ENCODE measurements around the gene TICAM2.
"Not testable (repeated sequence)": the region's sequence is repeated elsewhere in the genome, so short reads cannot be mapped to it uniquely, and the experiment has no call there.

TICAM2 gene, protein sequence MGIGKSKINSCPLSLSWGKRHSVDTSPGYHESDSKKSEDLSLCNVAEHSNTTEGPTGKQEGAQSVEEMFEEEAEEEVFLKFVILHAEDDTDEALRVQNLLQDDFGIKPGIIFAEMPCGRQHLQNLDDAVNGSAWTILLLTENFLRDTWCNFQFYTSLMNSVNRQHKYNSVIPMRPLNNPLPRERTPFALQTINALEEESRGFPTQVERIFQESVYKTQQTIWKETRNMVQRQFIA

DNA sequence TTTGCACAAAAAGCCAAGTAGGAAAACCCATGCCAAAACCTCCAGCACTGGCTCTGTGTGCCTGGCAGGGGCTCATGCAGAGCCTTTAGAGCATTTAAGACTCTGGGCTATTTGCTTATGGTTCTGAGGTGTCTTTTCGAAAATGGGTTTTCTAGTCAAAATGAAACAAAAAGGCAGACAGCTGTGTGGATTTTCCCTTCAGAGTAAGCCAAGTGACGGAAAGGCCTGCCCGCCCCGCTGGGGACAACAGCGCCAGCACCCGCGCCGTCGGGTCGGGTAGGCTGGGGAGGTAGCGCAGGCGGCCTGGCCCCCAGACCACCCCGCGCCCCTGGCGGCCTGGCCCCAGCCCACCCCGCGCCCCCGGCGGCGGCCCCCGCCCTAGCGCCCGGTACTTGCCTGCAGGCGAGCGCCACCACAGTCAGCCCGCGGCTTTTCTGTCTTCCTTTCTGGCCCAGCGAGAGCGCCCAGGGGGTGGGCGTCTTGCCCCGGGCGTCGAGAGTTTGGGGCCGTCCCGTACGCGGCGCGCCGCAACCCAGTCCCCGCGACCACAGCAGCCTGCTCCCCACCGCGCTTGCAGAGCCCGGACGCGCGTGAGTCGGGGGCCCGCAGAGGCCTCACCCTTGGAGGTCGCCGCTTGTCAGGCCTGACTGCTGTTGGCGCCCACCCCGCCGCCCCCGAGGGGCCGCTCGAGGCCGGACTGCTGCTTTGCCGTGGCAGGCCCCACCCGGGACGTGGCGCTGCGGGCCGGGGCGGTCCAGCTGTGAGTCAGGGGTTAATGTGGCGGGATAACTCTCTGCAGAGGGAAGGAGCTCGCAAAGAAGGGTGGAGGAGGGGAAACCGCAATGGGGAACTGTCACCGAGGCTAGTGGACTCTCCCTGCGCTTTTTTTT lies at the start of gene TICAM2:
TICAM2 (minus strand) TSS at position 779 of the 890 bp plus-strand sequence. CDS start 21,223 bp downstream, outside the sequence.
- peak; percentile 38 for DNase-seq (ENCODE audit: low read depth)

DNA sequence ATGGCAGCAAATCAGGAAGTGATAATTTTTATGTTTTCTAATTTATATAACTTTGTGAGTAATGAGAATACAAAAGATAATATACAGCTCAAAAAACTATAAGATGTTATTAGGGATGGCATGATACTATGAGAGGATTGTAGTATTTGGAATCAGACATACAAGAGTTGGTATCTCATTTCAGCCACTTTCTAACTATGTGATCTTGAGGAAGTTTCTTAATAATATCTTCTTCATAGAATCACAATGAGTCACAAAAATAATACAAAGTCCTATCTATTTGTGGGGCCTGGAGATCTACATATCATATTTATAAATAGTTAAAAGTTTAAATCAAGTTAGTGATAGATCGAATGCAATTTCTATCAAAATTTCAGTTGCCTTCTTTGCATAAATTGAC lies 47.3 kb upstream of the TICAM2 start:
- no peak for DNase-seq (ENCODE audit: low read depth)

DNA sequence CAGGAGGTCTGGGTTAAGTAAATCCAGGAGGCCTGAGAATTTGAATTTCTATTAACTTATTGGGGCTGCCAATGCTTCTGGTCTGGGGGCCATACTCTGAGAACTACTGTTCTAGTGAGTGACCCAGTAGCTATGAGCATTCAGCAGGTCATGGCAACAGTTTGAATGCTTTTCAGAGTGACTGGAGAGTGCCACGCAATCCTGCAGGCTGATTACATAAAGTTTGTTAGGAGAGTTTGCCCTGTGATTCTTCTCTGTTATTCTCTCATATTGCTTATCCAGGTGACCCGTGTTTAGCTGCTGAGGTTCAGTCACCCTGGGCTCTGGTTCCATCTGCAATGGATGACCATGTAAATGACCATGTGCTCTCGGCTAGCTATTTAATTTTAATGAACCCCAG lies 45.8 kb upstream of the TICAM2 start:
- no peak for DNase-seq (ENCODE audit: low read depth)

DNA sequence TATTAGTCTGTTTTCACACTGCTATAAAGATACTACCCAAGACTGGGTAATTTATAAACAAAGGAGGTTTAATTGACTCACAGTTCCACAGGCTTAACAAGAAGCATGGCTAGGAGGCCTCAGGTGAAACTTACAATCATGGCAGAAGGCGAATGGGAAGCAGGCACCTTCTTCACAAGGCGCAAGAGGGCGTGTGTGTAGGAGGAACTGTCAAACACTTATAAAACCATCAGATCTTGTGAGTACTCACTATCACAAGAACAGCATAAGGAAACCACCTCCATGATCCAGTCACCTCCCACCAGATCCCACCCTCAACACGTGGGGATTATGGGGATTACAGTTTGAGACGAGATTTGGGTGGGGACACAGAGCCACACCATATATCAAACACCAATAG lies 43.1 kb upstream of the TICAM2 start:
- not testable (repeated sequence) for DNase-seq (ENCODE audit: low read depth)

DNA sequence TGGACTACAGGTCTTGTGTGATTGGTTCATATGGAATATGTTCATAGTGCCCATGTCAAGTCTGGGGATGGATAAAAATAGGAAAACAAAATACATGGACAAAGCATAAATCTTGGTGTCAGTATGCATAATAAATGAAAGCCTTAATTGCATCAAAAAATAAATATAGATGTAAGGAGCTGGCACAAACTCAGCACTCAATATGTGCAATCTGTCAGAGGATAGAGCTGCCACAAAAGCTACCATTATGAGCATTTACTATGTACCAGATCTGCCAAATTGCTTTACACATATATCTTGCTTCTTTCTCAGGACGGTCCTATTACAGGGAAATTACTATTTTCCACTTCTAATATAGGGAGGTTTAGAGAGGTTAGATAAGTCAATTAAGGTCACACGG lies 41.8 kb upstream of the TICAM2 start:
- DNase-seq (ENCODE audit: low read depth), result no peak

DNA sequence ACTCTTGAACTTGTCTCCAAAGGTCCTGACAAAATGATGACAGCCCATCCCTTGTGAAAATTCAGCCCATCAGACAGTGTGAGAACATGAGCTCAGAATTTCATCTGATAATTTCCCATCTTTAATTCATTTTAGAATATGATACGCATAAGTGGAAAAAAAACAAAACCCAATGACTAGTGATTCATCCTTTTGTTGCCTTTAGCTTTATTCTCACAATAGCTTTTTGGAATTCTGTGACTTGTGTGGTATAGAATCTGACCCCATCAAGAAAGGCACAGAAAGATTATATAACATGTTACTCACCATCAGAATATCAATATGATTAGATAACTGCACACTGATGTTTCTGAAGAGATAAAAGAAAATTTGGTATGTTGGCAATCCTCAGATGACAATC lies 39.7 kb upstream of the TICAM2 start:
- no peak for DNase-seq (ENCODE audit: low read depth)

DNA sequence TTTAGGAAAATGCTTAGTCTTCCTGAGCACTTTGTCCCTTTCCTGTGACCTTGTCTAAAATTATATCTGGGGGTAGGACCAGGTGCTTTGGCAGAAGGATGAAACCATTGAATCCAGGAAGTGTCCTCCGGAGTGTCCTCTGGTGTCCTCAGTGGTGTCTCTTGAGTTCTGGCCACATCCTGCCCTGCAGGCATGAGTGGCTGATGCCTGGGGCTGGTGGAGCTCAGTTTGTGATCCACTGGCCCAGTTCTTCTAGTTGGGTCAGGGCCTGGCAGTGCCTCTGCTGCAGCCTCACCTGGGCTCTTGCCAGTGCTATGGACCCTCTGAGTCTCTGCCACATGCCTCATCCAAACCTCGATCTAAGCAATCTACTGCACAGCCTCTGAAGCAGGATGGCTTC lies 38.0 kb upstream of the TICAM2 start:
- no peak for DNase-seq (ENCODE audit: low read depth)

DNA sequence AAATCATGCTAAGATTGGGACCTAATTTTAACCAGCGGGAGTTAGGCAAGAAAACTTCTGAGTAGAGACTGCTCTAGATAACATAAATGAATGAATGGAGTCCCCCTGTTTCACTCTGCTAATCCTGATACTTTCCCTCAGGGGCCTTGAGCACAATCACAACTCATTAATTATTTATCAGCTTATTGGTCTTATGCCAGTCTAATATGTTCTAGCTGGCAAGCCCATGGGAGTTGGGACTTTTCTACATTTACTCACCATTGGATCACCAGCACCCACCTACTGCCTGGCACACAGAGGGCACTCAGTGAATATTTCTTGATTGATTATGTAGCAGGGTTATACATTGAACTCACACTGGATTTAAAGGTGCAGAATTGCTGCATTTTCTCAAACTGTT lies 37.1 kb upstream of the TICAM2 start:
- no peak for DNase-seq (ENCODE audit: low read depth)

DNA sequence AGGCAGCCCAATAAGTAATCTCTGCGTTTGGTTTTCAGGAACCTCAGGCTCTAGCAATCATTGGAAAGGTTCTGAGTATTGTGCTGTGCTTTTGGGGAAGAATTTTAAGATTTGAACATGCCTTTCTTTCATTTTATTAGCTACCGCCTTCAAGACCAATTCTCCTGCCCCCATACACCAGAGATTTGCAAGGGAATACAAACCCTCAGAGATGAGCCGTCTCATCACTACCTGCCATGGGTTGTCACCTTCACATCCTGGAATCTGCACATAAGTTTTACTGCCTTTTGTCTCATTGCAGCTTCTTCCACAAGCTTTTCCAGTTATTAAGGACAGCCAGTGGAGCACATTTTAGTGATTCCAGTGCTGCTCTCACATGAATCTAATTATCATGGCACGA lies 35.2 kb upstream of the TICAM2 start:
- no peak for DNase-seq (ENCODE audit: low read depth)

DNA sequence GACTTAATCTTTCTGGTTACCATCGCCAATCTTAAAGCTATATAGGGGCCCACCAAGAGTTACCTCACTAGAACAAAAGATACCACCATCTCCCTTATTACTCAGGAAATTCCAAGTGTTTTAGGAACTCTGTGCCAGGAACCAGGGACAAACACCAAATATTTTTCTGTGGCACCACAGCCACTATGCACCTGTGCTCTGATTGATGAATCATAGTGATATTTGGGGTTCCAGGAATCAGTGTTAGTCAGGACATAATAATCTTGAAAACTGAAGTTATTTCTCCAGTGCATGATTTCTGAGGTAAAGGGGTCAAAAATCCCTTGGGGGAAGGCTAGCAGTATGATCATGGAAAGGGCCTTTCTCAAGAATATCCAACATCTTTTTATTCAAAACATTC lies 33.7 kb upstream of the TICAM2 start:
- DNase-seq (ENCODE audit: low read depth), result no peak

DNA sequence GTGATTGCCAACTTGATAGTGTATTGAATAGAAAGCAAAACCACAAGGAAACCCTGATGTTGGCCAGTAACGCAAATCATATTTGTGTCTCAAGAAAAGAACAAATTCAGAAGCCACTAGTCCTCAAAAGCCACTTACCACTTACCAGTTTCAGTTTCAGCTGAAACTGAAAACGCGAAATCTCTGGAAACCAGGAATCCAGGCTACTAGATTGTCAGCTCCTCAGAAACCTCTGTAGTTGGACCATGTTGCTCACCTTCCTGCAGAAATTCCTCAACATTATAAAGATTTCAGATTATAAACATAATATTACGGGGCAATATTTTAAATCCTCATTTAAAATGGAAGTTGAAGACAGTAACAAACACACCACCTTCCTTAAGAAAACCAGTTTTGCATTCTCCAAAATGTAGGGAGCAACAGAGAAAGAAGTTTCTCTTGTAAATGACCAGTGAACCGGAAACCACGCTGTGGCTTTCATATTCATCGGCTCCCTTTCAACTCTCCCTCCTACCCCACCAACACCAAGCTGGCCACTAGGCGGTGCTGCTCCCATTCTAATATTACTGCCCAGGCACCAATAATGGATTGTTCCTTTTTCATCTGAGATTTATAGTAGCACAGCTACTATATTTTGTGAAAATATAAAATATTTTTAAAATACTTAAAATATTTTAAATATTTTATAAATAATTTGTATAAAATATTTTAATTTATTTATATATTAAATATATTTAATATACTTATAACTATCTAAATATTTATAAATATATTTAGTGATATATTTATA lies 32.3 kb upstream of the TICAM2 start:
- DNase-seq (ENCODE audit: low read depth), result peak; percentile 68

DNA sequence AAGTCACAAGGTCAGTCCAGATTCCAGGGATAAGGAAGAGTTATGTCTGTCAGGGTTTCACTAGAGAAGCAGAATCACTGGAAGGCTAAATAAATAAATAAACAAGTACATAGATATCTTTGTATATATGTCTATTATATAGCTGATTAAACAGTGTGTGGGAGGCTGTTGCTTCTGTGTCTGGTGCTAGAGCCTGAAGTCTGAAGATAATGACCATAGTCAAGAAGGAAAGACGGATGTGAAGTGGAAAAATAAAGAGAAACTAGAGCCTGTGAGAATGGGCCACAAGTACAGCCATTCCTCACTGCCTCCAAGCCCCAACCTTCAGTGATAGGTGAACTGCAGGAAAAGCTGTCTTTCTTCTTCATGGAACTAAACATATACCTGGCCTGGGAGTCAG lies 27.6 kb upstream of the TICAM2 start:
- DNase-seq (ENCODE audit: low read depth), result no peak

DNA sequence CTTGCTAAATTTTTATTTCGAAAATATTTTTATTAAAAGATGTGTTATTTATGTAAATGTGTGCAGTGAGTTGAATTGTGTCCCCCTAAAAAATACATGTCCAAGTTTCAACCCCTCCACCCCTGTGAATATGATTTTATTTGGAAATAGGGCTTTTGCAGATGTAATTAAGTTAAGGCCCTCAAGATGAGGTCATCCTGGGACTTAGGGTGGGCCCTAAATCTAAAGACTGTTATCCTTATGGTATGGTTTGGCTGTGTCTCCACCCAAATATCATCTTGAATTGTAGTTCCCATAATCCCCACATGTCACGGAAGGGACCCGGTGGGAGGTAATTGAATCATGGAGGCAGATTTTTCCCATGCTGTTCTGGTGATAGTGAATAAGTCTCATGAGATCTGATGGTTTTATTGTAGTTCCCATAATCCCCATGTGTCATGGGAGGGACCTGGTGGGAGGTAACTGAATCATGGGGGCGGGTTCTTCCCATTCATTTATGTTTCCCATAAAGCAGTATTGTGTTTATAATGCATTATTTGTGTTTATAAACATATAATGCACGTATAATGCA lies 25.1 kb upstream of the TICAM2 start:
- DNase-seq (ENCODE audit: low read depth), result no peak

DNA sequence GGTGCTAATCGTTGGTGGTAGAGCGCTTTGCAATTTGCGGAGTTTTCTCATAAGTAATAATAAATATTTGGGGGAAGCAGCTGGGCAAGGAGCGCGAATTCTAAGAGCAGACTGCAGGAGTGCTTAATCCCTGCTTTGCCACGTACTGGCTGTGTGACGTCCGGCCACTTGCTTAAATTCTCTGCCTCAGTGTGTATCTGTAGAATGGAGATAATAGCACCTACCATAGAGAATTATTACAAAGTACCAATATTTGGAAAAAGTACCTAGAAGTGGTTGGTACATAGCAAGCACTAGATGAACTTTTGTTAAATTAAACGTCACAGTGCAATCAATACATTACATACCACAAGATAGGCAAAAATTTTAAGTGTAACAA lies 24.2 kb upstream of the TICAM2 start:
- no peak for DNase-seq (ENCODE audit: low read depth)

DNA sequence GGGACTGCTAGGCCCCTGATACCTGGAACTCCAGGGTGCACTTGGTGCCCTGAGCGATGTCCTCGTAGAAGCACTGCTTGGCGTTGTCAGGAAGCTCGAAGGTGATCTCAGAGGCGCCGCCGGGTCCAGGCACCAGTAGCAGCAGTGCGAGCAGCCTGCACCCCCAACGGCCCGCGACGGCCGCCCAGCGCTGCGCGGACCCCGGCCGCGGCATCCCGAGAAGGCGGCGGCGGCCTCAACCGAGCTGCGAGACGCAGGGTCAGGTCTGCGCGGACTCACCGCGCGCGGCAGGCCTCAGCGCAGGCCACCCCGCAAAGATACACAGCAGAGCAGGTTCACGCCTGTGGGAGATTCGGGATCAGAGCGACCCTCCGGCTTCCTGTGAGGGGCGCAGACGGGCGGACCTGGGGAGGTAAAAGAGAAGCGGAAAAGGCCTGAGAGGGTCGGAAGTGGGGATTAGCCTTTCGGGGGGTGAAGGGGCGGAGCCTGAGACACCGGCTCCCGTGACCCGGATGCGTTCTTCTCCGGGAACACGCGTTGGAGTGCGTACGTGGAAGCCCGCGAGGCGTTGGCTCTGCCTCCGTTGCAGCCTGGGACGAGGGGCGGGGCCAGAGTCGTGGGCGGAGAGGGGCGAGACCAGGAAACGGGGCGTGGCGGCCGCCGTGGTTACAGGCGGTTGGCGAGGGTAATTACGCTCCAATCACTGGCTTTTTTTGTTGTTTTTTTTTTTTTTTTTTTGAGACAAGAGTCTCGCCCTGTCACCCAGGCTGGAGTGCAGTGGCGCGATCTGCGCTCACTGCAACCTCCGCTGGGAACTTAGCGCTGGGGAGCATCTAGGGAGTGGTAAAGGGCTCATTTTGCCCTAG lies 23.5 kb upstream of the TICAM2 start, which contains the start of gene TMED7:
TMED7 (minus strand) TSS at position 458 of the 866 bp plus-strand sequence; CDS start at position 214, 244 bp downstream.
- peak; percentile 100 for DNase-seq (ENCODE audit: low read depth)

DNA sequence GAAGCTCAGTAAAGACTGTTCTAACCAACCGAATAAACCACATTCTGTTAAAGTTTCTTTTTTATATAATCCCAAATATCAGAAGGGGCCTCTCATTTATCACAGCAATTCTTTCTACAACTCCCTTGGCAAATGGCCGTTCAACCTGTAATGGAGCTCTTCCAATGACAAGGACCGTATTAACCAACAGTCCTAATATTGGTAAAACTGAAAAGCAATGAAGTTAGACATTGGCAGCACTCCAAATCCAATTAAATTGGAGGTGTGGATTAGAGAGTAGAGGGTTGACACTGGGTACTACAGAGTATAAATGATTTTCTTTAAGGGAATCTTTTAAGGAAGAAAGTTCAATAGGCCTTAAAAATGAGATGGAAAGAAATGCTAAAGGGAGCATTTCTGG lies 22.7 kb upstream of the TICAM2 start:
- no peak for DNase-seq (ENCODE audit: low read depth)

DNA sequence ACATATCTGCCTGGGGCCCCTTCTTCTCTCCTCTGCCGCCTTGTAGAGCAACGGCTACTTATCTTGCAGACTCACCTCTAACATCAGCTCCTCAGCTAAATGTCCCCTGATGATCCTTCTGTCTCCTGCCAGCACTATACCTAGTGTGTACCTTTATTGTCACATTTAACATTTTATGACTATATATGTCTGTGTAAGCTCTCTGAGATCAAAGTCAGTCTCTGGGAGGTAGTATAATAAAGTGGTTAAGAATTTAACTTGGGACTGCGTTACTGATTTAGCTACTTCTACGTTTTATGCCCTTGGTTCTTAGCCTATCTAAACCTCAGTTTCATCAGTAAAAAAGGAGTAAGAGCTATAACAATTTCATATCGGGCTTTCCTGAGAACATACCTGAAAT lies 21.4 kb upstream of the TICAM2 start:
- no peak for DNase-seq (ENCODE audit: low read depth)

DNA sequence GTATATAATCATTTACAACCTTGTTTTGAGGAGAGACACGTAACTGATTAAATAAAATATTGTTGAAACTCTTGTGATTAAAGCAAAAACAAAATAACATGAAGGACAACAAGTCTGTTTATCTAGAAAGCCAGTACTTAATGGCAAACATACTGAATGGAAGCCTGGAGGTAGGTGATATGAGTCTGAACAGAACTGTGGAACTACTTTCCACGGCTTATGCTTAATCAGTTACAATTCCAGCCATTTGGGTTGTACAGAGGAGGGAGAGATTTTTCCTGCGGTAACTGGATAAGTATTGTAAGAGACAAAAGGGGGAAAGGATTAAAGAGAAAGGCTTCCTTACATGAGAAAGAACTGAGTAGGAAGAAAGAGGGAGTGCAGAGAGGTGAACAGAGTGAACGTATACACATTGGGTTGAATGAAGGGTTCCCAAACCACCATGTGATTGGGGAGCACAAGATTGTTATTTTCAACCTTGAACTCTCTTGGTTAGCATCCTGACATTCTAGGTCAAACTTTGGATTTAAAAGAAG lies 19.2 kb upstream of the TICAM2 start:
- no peak for DNase-seq (ENCODE audit: low read depth)

DNA sequence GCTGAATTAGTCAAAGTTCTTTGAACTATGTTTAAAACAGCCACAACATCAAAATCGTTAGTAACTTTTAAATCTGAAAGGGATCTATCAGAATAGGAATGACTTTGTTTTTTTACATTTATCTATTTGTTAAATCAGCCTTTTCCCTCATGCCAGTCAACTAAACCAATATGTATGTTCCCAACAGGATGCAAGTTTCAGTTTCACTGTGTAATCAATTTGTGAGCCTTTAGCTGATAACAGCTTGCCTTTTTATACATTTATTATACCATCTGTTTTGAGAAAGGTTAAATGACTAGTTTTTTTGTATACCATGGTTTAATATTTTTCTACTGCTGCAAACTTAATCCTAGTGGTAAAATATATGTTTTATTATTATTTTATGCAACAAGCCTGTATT lies 14.6 kb upstream of the TICAM2 start:
- no peak for DNase-seq (ENCODE audit: low read depth)

DNA sequence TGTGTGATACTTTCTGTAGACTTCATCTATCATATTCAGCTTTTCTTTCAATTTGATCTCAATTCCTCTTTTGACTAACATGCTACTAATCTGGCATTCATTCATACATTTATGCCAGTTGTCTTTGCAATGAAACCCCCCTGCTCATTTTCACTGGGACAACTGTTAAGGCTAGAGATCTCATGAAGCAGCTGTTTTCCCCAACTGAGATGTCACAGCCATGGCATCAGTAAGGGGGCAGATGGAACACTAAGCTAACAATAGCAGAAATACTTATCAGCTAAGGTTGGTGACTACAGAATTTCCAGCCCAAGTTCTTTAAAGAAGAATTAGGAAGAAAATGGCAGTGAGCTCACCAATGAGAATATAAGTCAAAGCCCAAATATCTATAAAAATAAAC lies 14.2 kb upstream of the TICAM2 start:
- no peak for DNase-seq (ENCODE audit: low read depth)

DNA sequence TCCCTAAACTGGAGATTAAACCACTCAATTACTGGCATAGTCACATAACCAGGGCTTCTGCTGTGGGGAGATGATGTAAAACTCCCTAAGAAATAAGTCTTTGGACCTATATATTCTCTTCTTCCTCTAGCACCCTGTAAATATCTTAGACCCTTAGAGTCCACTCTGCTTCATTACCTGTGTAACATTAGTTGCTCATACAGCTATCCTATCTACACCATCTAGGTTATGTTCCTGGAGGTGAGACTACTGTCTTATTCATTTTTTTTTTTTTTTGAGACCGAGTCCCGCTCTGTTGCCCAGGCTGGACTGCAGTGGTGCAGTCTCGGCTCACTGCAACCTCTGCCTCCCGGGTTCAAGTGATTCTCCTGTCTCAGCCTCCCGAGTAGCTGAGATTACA lies 9.6 kb upstream of the TICAM2 start:
- no peak for DNase-seq (ENCODE audit: low read depth)
